C4-2B (cell line): Measurements from ENCODE around the gene CACNA1S.

Experiments used
- H3K27ac ChIP-seq: fragments of 450-650 bp; 2 replicates; pipeline ENCODE4 v1.5.1; 2017
- ZFX ChIP-seq: fragments of 450-650 bp; IDR thresholded peaks from 2 replicates; pipeline ENCODE4 v1.6.1; 2017
- TF ChIP-seq, protein P1 (sequence below): fragments of 450-650 bp; conservative IDR thresholded peaks from 2 replicates; pipeline ENCODE4 v1.5.1; 2017; ENCODE audit warnings: mild to moderate bottlenecking

Gene CACNA1S

DNA sequence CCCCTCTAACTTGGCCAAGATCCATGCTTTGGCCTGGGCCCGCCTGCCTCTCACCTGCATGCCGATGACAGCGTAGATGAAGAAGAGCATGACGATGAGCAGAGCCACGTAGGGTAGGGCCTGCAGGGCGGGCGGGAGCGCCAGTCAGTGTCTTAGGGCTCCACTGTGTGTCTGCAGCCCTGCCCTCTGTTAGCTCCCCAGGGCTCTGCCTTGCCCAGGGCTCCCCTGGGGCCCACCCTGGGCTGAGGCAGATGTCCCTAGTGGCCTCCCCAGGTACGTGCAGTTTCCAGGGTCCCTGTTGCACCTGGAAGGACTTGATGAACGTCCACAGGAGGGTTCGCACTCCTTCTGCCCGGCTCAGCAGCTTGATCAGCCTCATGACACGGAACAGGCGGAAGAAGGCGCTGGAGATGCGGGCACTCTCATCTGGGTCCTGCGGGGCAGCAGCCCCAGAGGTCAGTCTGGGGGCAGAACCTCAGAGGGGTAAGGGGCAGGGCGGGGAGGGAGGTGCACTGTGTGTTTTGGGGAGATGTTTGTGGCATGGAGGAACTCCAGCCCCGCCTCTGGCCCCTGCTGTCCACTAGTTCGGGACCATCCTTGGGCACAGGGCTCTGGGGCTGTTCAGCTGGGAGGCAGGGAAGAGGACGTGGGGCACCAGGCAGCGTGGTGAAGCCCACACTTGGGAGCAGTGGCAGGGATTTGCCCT lies 58.9 kb downstream of the CACNA1S start:
- no peak overlapping the region for H3K27ac ChIP-seq
- TF ChIP-seq ZFX: no peak
- TF ChIP-seq, protein P1, sequence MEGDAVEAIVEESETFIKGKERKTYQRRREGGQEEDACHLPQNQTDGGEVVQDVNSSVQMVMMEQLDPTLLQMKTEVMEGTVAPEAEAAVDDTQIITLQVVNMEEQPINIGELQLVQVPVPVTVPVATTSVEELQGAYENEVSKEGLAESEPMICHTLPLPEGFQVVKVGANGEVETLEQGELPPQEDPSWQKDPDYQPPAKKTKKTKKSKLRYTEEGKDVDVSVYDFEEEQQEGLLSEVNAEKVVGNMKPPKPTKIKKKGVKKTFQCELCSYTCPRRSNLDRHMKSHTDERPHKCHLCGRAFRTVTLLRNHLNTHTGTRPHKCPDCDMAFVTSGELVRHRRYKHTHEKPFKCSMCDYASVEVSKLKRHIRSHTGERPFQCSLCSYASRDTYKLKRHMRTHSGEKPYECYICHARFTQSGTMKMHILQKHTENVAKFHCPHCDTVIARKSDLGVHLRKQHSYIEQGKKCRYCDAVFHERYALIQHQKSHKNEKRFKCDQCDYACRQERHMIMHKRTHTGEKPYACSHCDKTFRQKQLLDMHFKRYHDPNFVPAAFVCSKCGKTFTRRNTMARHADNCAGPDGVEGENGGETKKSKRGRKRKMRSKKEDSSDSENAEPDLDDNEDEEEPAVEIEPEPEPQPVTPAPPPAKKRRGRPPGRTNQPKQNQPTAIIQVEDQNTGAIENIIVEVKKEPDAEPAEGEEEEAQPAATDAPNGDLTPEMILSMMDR: no peak; the same call in 1 of the 2 replicates

DNA sequence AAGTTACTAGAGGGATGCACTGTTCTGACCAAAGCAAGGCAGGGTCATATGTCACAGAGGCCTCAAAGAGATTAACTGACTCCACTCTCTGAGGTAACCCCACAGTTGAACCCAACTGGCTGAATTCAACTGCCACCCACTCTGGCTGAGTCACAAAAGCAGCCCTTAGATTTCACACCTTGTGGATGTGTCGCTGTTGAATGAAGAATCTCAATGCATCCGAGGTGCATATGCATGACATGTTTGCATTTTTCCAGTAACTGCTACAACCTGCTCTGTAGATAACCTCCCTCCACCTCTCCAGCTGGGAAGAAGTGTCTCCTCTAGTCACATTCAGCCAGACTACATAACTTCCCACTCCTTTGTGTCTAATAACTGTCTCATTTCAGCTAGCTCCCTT lies 60.8 kb downstream of the CACNA1S start:
- H3K27ac ChIP-seq: no peak overlapping the region
- no peak for TF ChIP-seq ZFX
- TF ChIP-seq, protein P1: no peak

DNA sequence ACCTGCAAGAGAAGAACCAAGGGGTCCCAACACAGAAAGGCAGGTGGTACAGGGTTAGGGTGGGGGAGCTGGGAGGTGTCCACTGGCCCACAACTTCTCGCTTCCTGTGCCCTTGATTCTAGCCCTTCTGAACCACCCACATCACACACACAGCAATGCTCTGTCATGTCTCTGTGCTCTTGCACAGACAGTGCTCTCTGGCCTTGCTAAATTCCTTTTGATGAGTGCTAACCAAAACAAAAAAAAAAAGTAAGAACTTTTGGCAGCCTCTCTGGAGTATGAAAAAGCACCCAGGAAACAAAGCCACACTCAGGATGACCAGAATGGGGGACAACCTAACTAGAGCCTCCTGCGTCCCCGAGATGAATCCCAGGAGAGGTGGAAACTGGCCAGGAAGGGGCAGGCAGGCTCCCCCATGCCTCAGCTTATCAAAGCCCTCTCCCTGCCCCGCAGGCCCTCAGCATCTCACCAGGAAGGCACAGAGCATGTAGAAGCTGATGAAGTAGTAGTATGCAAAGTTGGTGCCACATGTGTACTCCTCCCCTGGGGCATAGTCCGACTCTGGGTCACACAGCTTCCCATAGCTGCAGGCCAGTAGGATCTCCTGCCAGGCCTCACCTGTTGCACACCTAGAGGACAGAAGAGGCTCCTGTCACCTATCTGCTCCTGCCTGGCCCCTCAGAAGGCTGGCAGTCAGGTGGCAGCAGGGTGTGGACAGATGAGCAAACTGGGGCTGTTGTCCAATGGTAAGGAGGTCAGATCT lies 61.5 kb downstream of the CACNA1S start:
- H3K27ac ChIP-seq: no peak overlapping the region
- no peak for TF ChIP-seq ZFX
- TF ChIP-seq, protein P1: no peak

DNA sequence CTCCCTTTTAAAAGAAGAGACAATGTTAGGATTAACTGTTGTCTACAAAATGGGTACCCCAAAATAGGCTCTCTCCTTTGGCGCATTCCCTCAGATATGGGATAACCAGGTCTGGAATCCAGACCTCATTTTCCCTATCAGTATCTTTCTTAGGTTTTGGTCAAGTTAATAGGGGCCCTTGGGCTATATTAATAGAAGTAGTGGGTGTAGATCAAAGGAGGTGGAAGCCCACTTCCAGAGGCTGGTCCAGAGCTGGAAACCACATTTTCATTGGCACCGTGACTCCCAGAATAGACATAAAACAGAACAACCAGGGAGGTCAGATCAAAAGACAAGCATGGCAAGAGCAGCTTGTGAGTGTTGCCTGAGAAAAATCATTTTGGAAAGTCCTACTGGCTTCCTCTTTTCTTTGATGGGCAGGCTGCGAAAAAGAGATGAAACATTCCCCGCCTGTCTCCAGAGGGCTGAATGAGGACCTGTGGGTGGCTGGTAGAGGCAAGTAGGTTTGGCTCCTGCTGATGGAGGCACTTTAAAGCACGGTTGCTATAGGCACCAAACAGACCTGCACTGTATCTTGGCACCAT lies 62.9 kb downstream of the CACNA1S start:
- no peak overlapping the region for H3K27ac ChIP-seq
- TF ChIP-seq ZFX: no peak
- TF ChIP-seq, protein P1: no peak

DNA sequence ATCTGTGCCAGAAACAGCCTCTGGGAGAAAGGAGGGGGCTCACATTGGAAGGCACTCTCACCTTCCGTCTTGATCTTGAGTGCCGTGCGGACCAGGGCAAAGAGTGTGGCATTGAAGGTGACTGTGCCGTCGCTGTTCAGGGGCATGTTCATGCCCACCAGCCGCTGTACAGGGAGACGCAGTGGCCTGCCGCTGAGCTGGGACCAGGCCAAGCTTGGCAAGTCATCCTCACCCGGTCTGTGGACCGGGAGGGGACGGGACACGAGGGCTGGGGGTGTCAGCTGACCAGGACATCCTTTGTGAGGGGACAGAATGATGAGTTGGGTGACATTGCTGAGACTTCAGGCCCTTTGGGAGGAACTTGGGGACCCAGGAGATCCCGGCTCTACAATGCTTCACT lies 63.7 kb downstream of the CACNA1S start:
- TF ChIP-seq, protein P1: no peak
- TF ChIP-seq ZFX: no peak
- no peak overlapping the region for H3K27ac ChIP-seq

DNA sequence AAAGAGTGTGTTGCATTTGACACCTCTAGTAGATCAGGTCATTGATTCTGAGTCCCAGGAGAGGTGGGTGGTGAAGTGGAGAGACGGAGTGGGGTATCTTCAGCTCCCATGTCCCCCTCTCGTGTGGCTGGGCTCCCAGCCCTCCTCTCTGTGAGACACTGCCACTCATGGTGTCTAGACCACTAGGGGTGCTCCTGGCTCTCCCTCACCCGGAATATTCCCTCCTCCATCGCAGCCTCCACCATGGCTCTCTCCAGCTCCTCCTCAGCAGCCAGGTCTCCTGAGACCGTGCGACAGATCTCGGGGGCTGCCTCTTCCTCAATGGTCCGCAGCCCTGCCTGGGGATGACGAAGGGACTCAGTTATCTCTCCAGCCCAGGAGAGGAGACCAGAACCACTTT lies 68.1 kb downstream of the CACNA1S start:
- H3K27ac ChIP-seq: no peak overlapping the region
- TF ChIP-seq ZFX: no peak
- TF ChIP-seq, protein P1: no peak
